Endothelial cell of umbilical vein (primary cell): ENCODE measurements around the gene ORAI3. TPM values are rescaled to one million over a fixed set of nuclear protein-coding genes. Genes with fewer than 3 reads are reported as not detected.

Experiments
- BruUV-seq: library from RNA; stranded (reverse); fragments of 400-500 nt; replicated peaks from 2 replicates; lab custom pipeline; 2021; lab: Mats Ljungman, UMichigan
- CTCF ChIA-PET: fragments of 300-600, 350-600 bp; sonication (Branson Sonifier 250); formaldehyde crosslinking; loops from one replicate; lab custom pipeline; 2021; ENCODE audit warnings: antibody characterized with exemption, inconsistent platforms; lab: Charles Lee
- POLR2A ChIA-PET: fragments of 300-600, 350-600 bp; sonication (Branson Sonifier 250); formaldehyde crosslinking; loops from one replicate; lab custom pipeline; 2021; ENCODE audit warnings: antibody characterized with exemption, inconsistent platforms; lab: Charles Lee
- DNase-seq: peaks from one replicate; pipeline ENCODE4 v3.0.0-alpha.2; 2011; ENCODE audit warnings: low read depth, low spot score
- FAIRE-seq: peaks from 2 replicates; lab custom pipeline; 2011; peaks lifted over from hg19 to GRCh38; lab: Jason Lieb, UNC
- H2AFZ ChIP-seq: 2 replicates; pipeline ENCODE4 v1.6.0; 2012; ENCODE audit warnings: low read depth, low read length, control low read depth, inconsistent platforms
- H3K27ac ChIP-seq: 2 replicates; pipeline ENCODE4 v1.5.1; 2011; ENCODE audit warnings: low read depth, mild to moderate bottlenecking, control low read depth, low read length, moderate library complexity; ENCODE audit not compliant: insufficient read depth
- H3K27me3 ChIP-seq, 2 experiments: 2 replicates each; pipeline versions ENCODE4 v1.6.0 to v1.6.1; 2011; ENCODE audit warnings: low read length in 2 of 2, mixed read lengths in 1 of 2; ENCODE audit not compliant: control insufficient read depth in 2 of 2, insufficient read depth in 2 of 2
- H3K36me3 ChIP-seq, 2 experiments: 2 replicates in 1 of 2; 3 replicates in 1 of 2; pipeline ENCODE4 v1.5.1; 2011; ENCODE audit warnings: low read length in 2 of 2, mild to moderate bottlenecking in 1 of 2, moderate library complexity in 1 of 2; ENCODE audit not compliant: control insufficient read depth in 2 of 2, insufficient read depth in 2 of 2; ENCODE audit errors: extremely low read depth in 1 of 2
- H3K4me1 ChIP-seq: 3 replicates; pipeline ENCODE4 v1.5.1; 2011; ENCODE audit warnings: mild to moderate bottlenecking, low read length; ENCODE audit not compliant: control insufficient read depth, insufficient read depth; ENCODE audit errors: extremely low read depth
- H3K4me2 ChIP-seq: 2 replicates; pipeline ENCODE4 v1.6.1; 2011; ENCODE audit warnings: low read length, control low read depth, mixed read lengths; ENCODE audit not compliant: insufficient read depth
- H3K4me3 ChIP-seq, 3 experiments: fragments of 200-600 bp in 1 of 3; sonication (generic), shearing (Covaris generic) in 1 of 3; replicated peaks in 1 of 3; 2 replicates each; pipeline ENCODE4 v1.5.1; 2011 to 2016; ENCODE audit warnings: control low read depth in 3 of 3, low read length in 3 of 3, mild to moderate bottlenecking in 2 of 3, inconsistent platforms in 1 of 3, low read depth in 1 of 3, moderate library complexity in 1 of 3; ENCODE audit not compliant: insufficient read depth in 1 of 3
- H3K79me2 ChIP-seq: 2 replicates; pipeline ENCODE4 v1.6.0; 2012; ENCODE audit warnings: low read length, inconsistent platforms; ENCODE audit not compliant: control insufficient read depth, insufficient read depth
- H3K9ac ChIP-seq: replicated peaks from 2 replicates; pipeline ENCODE3; 2011; ENCODE audit warnings: low read length, control low read depth; ENCODE audit not compliant: insufficient read depth; ENCODE audit errors: extremely low read depth
- H3K9me1 ChIP-seq: replicated peaks from 3 replicates; pipeline ENCODE4 v1.6.0; 2011; ENCODE audit warnings: mild to moderate bottlenecking, low read length; ENCODE audit not compliant: control insufficient read depth, insufficient read depth; ENCODE audit errors: extremely low read depth
- H3K9me3 ChIP-seq: replicated peaks from 2 replicates; pipeline ENCODE4 v1.5.1; 2012; ENCODE audit warnings: low read length, inconsistent platforms; ENCODE audit not compliant: control insufficient read depth, insufficient read depth
- H4K20me1 ChIP-seq: replicated peaks from 2 replicates; pipeline ENCODE3; 2011; ENCODE audit warnings: mild to moderate bottlenecking, low read length; ENCODE audit not compliant: control insufficient read depth, insufficient read depth; ENCODE audit errors: extremely low read depth
- CTCF ChIP-seq, 2 donors: IDR thresholded peaks; 1 replicate in 1 of 2; 2 replicates in 1 of 2; pipeline ENCODE4 v1.5.1; 2011; ENCODE audit warnings: low read length in 2 of 2, mild to moderate bottlenecking in 2 of 2, moderate library complexity in 2 of 2, control low read depth in 1 of 2, inconsistent platforms in 1 of 2, low read depth in 1 of 2; ENCODE audit not compliant: insufficient read depth in 1 of 2; ENCODE audit errors: extremely low read depth in 1 of 2
- EZH2 ChIP-seq: IDR thresholded peaks from 2 replicates; pipeline ENCODE4 v1.6.1; 2012; ENCODE audit warnings: borderline replicate concordance, low read depth, mild to moderate bottlenecking, moderate library complexity, low read length, inconsistent platforms; ENCODE audit not compliant: severe bottlenecking
- FOS ChIP-seq: IDR thresholded peaks from 2 replicates; pipeline ENCODE4 v1.6.1; 2011; ENCODE audit warnings: mild to moderate bottlenecking, low read length, moderate library complexity, borderline replicate concordance; ENCODE audit not compliant: insufficient read depth
- GATA2 ChIP-seq: IDR thresholded peaks from 2 replicates; pipeline ENCODE4 v1.7.0; 2011; ENCODE audit warnings: low read depth, mild to moderate bottlenecking, moderate library complexity, mixed read lengths, low read length; ENCODE audit not compliant: insufficient read length, insufficient read depth
- JUN ChIP-seq: IDR thresholded peaks from 2 replicates; pipeline ENCODE4 v1.6.1; 2011; ENCODE audit warnings: borderline replicate concordance, low read depth; ENCODE audit not compliant: insufficient read length, insufficient read depth
- MAX ChIP-seq: IDR thresholded peaks from 2 replicates; pipeline ENCODE4 v1.6.1; 2011; ENCODE audit not compliant: insufficient read depth, insufficient read length
- MYC ChIP-seq: IDR thresholded peaks from one replicate; pipeline ENCODE4 v1.6.1; 2011; ENCODE audit warnings: mild to moderate bottlenecking, low read depth, low read length
- POLR2A ChIP-seq: IDR thresholded peaks from 2 replicates; pipeline ENCODE4 v1.6.1; 2012; ENCODE audit warnings: low read depth, mild to moderate bottlenecking, control low read depth, low read length
- POLR2AphosphoS5 ChIP-seq: IDR thresholded peaks from 2 replicates; pipeline ENCODE4 v1.6.1; 2012; ENCODE audit warnings: low read depth, mild to moderate bottlenecking, control low read depth, low read length, moderate library complexity; ENCODE audit not compliant: insufficient read depth
- dilution Hi-C: fragments of 300-500 bp; cut with MboI; formaldehyde crosslinking; loops from one replicate; pipeline ENCODE4 v1.15.0; 2019; ENCODE audit warnings: low sequenced_read_pairs; ENCODE audit not compliant: extremely low pct_ligation_motif_present
- intact Hi-C: fragments of 100-400 bp; cut with micrococcal nuclease; formaldehyde crosslinking; loops from one replicate; pipeline ENCODE4 v1.10.0; 2022
- polyA plus RNA-seq, 4 experiments: library from polyadenylated mRNA; depleted of rRNA in 3 of 4; stranded (reverse) in 3 of 4; unstranded in 1 of 4; fragments of >200 nt; gene quantifications; 2 replicates each; pipeline versions ENCODE4 v1.2.1 to v1.2.3, GENCODE V29; 2011 to 2012; ENCODE audit warnings: missing spikeins in 1 of 4
- total RNA-seq: library from RNA; stranded (reverse); gene quantifications from 2 replicates; pipeline ENCODE4 v1.2.3, GENCODE V29; 2021

ORAI3 gene
- total and polyA plus RNA-seq, 2 donors (not counting 3 experiments of a cell fraction or from before 2014, with no cell fraction given): 17.6 to 25.4 TPM

- H3K4me3 ChIP-seq: no peak overlapping the region
- H3K79me2 ChIP-seq: no peaks in the 10 kb centered on the region
- POLR2A ChIA-PET: no interaction called here
- H3K27me3 ChIP-seq: no peaks in the 10 kb centered on the region
- no peak for TF ChIP-seq MYC
- no peak for TF ChIP-seq POLR2AphosphoS5
- no TSS peak for BruUV-seq
- H2AFZ ChIP-seq: no peak overlapping the region
- H3K36me3 ChIP-seq: peaks cover 8 to 32% of the 10 kb centered on the region in 2 experiments
- H3K9me3 ChIP-seq: no peaks in the 10 kb centered on the region
- no peaks in the 10 kb centered on the region for H3K4me1 ChIP-seq
- no peak overlapping the region for H3K27ac ChIP-seq
- DNase-seq (no peak), FAIRE-seq (no peak)
- H3K4me2 ChIP-seq: no peak overlapping the region
- dilution Hi-C loops: no loop called here
- no peaks in the 10 kb centered on the region for H3K9me1 ChIP-seq
- CTCF ChIA-PET: interaction anchor here (3.2 kb wide), 1 partner anchor 463 kb away, joined by 18 read pairs; the partner anchor contains the start of gene ZNF843
- H3K9ac ChIP-seq: no peak overlapping the region
- intact Hi-C loops: loop anchor here (10.0 kb wide), 1 partner anchor 714 kb away; no protein-coding TSS in a partner anchor
- no peaks in the 10 kb centered on the region for H4K20me1 ChIP-seq
These were observed 32.1 kb downstream of the ORAI3 start for GRCh38 chr16:30980959-30981358.

GRCh38 chr16:30982548-30983288 lies 33.9 kb downstream of the ORAI3 start:
- intact Hi-C loops: loop anchor here (10.0 kb wide), 1 partner anchor 712 kb away; no protein-coding TSS in a partner anchor
- Histone ChIP-seq H3K9me1 (no peaks in the 10 kb centered on the region), H3K9me3 (no peaks in the 10 kb centered on the region), H3K4me2 (no peak overlapping the region), H3K4me1 (no peaks in the 10 kb centered on the region), H2AFZ (no peak overlapping the region), H3K79me2 (no peaks in the 10 kb centered on the region), H3K36me3 (peaks cover 8 to 21% of the 10 kb centered on the region in 2 experiments), H4K20me1 (no peaks in the 10 kb centered on the region), H3K9ac (no peak overlapping the region), H3K27ac (no peak overlapping the region), H3K27me3 (no peaks in the 10 kb centered on the region), H3K4me3 (no peak overlapping the region)
- ChIA-PET CTCF (interaction anchor here (0.8 to 5.0 kb wide), 7 partner anchors 11 to 885 kb away, joined by 3 to 66 read pairs (median 6); partner anchors contain the start of genes VKORC1 and ZNF843), POLR2A (interaction anchor here (0.5 kb wide), 1 partner anchor 463 kb away, joined by 4 read pairs; no protein-coding TSS in a partner anchor)
- TF ChIP-seq MAX: no peak
- no peak for TF ChIP-seq GATA2
- TF ChIP-seq FOS: no peak
- no peak for TF ChIP-seq POLR2A
- no peak for TF ChIP-seq MYC
- no peak for TF ChIP-seq JUN
- TF ChIP-seq EZH2: no peak
- TF ChIP-seq POLR2AphosphoS5: no peak
- TF ChIP-seq CTCF (IDR thresholded peaks at IDR 0.05; ENCODE audit: extremely low read depth in 1 of 2, insufficient read depth in 1 of 2, low read depth in 1 of 2, low read length in 2 of 2): no peak
- no peak for FAIRE-seq
- DNase-seq: no peak
- no TSS peak for BruUV-seq
- dilution Hi-C loops: no loop called here
